Raji (cell line): ENCODE results near the gene RGS5.

Experiments used
- POLR2A ChIP-seq: IDR thresholded peaks from 2 replicates; pipeline ENCODE4 v1.6.1; 2011; ENCODE audit warnings: low read depth, low read length, control low read depth; ENCODE audit not compliant: insufficient read depth

RGS5 gene

DNA sequence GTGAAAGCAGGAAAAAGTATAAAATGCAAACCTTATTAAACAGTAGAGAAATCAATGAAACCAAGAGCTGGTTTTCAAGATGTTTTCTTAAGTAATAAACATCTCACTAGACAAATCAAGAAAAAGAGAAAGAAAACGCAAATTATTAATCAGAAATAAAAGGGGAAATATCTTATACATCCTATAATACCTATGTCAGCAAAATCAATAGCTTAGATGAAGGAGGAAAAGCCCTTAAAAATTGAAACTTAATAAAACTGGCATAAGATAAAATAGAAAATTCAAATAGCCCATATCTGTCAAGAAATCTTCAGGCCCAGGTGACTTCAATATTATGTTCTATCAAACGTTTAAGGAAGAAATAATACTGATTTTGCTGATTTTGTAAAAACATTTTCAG is 74.4 kb downstream of the RGS5 start:
- no peak for TF ChIP-seq POLR2A

- TF ChIP-seq POLR2A, result no peak
These were observed 77.9 kb downstream of the RGS5 start for GRCh38 chr1:163124812-163125211.

- TF ChIP-seq POLR2A, result no peak
These were observed 82.3 kb downstream of the RGS5 start for GRCh38 chr1:163120372-163120771.

GRCh38 chr1:163119707-163120106 is 83.0 kb downstream of the RGS5 start:
- TF ChIP-seq POLR2A, result no peak

DNA sequence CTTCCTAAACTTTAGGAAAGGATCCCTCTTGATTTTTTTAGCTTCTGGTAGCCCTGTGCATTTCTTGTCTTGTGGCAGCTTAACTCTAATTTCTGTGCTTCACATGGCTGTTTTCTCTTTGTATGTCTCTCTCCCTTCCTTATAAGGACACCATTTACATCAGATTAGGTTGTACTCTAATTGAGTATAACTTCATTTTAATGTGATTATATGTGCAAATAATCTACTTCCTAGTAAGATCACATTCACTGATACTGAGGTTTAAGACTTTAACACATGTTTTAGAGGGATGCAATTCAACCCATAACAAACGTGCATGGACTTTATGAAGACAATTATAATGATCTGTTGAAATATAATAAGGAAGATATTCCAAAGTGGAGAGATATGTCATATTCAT is 86.8 kb downstream of the RGS5 start:
- TF ChIP-seq POLR2A, result no peak

- no peak for TF ChIP-seq POLR2A
These were observed 95.1 kb downstream of the RGS5 start for GRCh38 chr1:163107655-163108054.

DNA sequence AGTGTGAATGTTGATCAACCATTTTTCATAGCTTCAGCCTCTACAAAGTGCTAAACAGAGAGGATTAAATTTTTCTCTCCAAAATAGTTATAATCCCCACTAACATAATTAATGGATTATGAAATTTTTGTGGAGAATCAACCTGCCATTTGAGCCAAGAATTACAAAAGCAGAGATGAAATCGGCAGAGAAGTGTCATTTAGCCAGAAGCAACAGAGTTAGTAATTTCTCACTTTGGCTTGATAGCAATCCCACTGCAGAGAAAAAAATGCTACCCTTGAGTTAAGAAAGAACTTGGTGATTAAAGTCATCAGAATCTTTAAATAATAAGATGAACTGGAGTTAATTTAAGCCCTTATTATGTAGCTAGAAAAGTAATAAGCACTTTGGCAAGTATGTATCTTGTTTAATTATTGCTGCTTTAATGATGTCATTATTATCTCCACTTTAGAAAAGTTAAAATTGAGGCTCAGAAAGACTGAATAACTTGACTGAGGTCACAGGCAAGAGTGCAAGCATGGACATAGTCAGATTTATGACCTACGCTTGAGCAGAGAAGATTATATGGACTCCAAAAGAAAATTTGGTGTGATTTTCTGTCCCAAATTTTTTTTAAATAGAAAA is 96.2 kb downstream of the RGS5 start:
- TF ChIP-seq POLR2A, result no peak

DNA sequence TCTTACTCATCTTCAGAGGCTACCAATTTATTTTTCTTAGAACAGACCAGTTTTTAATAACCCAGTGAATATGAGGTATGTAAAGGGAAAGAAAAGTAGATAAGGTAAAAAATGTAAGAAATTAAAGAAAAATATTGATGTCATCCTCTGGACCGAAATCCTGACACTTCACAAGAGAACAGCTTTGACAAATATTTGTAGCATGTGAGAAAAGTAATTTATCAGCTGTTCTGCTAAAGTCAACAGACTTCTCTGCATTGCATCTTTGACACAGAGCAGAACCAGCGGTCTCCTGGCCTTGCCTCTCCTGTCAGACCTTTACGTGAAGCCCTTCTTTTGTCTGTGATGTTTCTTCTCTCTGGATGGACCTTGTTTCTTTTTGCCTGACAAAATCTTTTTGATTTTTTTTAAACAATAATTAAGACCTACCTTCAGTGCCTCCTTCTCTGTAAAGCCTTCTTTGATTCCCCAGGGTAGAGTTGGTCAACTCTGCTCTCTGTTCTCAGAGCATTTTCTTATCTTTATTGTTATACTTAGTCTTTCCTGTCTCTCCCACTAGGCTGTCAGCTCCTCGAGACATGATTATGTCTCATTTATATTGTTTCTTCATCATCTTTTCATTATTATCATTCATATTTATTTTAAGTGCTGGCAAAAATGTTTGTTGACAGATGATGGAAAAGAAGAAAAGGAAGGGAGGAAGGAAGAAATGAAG is 98.2 kb downstream of the RGS5 start:
- no peak for TF ChIP-seq POLR2A

DNA sequence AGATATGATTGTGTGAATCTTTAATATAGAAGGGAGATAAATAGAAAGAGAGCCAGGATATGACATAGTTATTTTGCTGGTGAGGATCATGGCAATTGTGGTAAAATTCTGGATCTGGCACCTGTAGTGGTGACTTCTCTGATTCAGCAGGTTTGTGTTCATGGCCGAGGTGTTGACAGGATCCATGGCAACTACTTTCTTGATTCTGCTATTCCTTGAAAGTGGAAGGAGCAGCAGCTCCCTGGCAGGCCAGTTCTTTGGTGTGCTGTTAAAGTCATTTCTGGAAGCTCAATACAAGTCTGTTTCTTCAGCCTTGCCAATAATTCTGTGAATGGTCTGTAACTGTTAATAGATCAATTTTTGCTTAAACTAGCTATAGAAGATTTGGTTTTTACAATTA is 100.1 kb downstream of the RGS5 start:
- no peak for TF ChIP-seq POLR2A

GRCh38 chr1:163095213-163095612 is 107.5 kb downstream of the RGS5 start:
- TF ChIP-seq POLR2A, result no peak

DNA sequence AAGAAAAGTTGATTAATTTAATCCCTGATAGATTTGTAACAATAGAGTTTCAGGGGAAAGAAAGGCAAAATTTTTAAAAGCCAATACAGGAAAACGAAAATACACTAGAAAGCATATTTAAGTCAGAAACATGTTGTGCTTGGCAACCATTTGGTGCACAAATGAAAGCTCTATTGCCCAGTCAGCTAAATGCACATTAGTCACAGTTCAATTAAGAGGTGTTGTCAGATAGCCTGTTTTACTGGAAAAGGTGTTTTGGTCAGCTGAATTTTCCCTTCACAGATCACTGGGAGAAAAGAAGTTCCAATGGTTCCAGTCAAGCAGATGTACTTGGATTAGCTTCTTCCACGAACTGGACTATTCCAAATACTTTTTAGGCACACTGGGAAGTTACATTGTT is 108.1 kb downstream of the RGS5 start:
- TF ChIP-seq POLR2A, result no peak

DNA sequence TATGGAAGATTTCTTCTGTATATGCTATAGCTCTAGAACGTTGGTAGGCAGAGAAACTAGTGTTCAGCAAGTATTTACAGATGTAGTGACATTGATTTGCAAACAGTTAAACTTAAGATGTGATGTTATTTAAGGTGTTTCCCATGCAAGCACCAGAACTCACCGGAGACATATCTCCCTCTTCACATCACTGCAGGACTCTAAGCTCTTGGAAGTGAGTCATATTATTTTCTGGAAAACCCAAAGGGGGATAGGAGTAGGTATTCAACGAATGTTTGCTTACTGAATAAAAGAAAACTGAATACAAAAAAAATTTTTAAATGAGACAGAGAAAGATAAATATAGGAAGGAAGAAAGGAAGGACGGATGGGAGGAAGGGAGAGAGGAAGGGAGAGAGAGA is 108.5 kb downstream of the RGS5 start:
- no peak for TF ChIP-seq POLR2A

DNA sequence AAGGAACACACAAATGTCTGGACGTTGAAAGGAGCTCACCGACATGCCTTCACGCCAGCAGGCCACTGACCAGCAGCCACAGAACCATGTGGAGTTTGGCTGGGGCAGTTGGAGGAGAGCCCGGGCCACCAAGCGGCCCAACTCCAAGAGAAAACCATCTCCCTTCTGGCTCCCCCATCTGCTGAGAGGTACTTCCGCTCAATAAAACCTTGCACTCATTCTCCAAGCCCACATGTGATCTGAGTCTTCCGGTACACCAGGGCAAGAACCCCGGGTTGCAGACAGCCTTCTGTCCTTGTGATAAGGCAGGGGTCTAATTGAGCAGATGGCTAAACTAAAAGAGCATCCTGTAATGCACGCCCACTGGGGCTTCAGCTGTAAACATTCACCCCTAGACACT is 109.1 kb downstream of the RGS5 start:
- TF ChIP-seq POLR2A, result no peak

- no peak for TF ChIP-seq POLR2A
These were observed 109.5 kb downstream of the RGS5 start for GRCh38 chr1:163093169-163093568.
